Prostate gland (tissue), 2 donors: ENCODE measurements around the gene ZNF57. TPM values are rescaled to one million over a fixed set of nuclear protein-coding genes. Genes with fewer than 3 reads are reported as not detected.
"Not testable (repeated sequence)": the region's sequence is repeated elsewhere in the genome, so short reads cannot be mapped to it uniquely, and the experiment has no call there.

Experiments used
- DNase-seq: peaks from one replicate; pipeline ENCODE4 v3.0.0-alpha.2; 2019; ENCODE audit warnings: low spot score
- H3K27ac ChIP-seq, 2 donors: fragments of 200-600 bp; sonication (generic); 2 replicates each; pipeline ENCODE4 v1.5.1; 2017 to 2019
- H3K27me3 ChIP-seq: fragments of 200-600 bp; sonication (generic); replicated peaks from 2 replicates; pipeline ENCODE4 v1.5.1; 2019; ENCODE audit not compliant: insufficient read depth
- H3K36me3 ChIP-seq, 2 donors: fragments of 200-600 bp; sonication (generic); 1 replicate in 1 of 2; 2 replicates in 1 of 2; pipeline versions ENCODE4 v1.5.1 to v1.8.1; 2017 to 2019
- H3K4me1 ChIP-seq: fragments of 200-600 bp; sonication (generic); replicated peaks from 2 replicates; pipeline ENCODE4 v1.5.1; 2019
- H3K4me3 ChIP-seq, 2 donors: fragments of 200-600 bp; sonication (generic); 2 replicates each; pipeline ENCODE4 v1.5.1; 2017 to 2019
- H3K9me3 ChIP-seq: fragments of 200-600 bp; sonication (generic); 2 replicates; pipeline ENCODE4 v1.5.1; 2017
- CTCF ChIP-seq, 4 experiments: fragments of 200-600 bp in 2 of 4; fragments of 450-650 bp in 2 of 4; sonication (generic) in 2 of 4; IDR thresholded peaks; 1 replicate in 3 of 4; 2 replicates in 1 of 4; pipeline ENCODE4 v1.5.1; 2016 to 2019; ENCODE audit warnings: antibody characterized with exemption in 4 of 4, mild to moderate bottlenecking in 2 of 4, moderate library complexity in 2 of 4
- POLR2A ChIP-seq: fragments of 450-650 bp; IDR thresholded peaks from one replicate; pipeline ENCODE4 v1.6.1; 2016; ENCODE audit warnings: antibody characterized with exemption, mild to moderate bottlenecking
- POLR2AphosphoS5 ChIP-seq: sonication (generic); formaldehyde crosslinking; IDR thresholded peaks from one replicate; pipeline ENCODE4 v1.6.1; 2017; ENCODE audit warnings: antibody characterized with exemption
- WGBS: methylation state at CpG from one replicate; pipeline ENCODE4 v1.1.5; 2018; 5-methylcytosine and 5-hydroxymethylcytosine counted together
- intact Hi-C: fragments of 100-400 bp; cut with DNase I; formaldehyde crosslinking; loops from one replicate; pipeline ENCODE4 v1.14.2; 2022
- total RNA-seq, 2 donors: library from RNA; depleted of rRNA; stranded (reverse); fragments of >200 nt; gene quantifications; one replicate each; pipeline ENCODE4 v1.1.0, GENCODE V29; 2016

The ZNF57 gene
- total RNA-seq, 2 donors from 2014 or later, result 4.8 to 10.7 TPM

DNA sequence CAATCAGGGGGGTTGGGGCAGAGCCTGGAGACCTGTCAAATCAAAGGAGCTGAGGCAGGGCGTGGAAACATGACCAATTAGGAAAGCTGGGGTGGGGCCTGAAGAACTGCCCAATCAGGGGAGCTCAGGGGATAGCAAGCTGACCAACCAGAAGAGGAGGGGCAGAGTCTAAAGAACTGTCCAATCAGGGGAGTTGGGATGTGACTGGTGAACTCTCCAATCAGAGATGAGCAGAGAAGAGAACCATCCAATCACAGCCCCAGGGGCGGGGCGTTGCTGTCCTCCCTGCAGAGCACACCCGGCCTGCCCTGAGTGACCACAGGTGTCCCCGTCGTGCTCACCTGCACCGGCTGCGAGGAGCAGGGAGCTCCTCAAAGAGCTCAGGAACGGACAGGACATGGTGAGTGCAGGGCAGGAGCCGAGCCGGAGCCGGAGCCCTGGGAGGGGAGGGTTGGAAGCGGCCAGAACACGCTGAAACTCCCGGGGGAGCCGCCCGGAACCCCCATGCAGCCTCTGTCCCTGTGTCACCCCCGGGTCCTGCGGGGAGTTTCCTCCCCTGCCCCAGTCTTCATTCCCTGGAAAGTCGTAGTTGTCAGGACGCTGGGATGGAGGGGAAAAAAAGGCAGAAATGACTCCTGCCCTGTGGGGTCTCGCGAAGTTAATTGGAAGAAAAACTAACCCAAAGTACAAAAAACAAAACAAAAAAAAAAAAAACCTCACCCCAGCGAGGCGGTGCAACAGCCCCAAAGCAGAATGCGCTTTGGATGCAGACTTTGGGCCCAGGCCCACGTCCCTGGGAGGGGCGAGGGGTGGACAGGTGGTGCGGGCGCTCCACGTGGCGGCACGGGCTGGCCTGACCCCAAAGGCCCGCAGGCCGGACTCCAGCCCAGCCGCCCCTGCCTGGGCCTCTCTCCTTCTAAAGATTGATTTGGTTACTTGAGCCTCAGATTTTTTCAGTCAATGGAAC, 33.4 kb upstream of the ZNF57 start, which contains the start of gene ZNF556:
Gene ZNF556 (plus strand): TSS at position 311 of the 967 bp plus-strand sequence. CDS start 87 bp downstream, at position 398.
- H3K27me3 ChIP-seq, result no peaks in the 10 kb centered on the region
- H3K27ac ChIP-seq, result no peak within 1 kb of the TSS
- 82% methylated on average over 34 of the region's 36 CpGs for WGBS
- H3K4me3 ChIP-seq, result no peak within 1 kb of the TSS
- intact Hi-C loops, result no loop called here
- H3K4me1 ChIP-seq, result no peaks in the 10 kb centered on the region
- no peak for DNase-seq
- no peaks in the 10 kb centered on the region for H3K9me3 ChIP-seq
- TF ChIP-seq POLR2A (no peak), CTCF (IDR thresholded peaks at IDR 0.05) (no peak), POLR2AphosphoS5 (no peak)
- H3K36me3 ChIP-seq, result no peaks in the 10 kb centered on the region

- Histone ChIP-seq H3K9me3 (no peaks in the 10 kb centered on the region), H3K27me3 (no peaks in the 10 kb centered on the region), H3K27ac (no peak overlapping the region), H3K36me3 (no peaks in the 10 kb centered on the region), H3K4me3 (no peak overlapping the region), H3K4me1 (no peaks in the 10 kb centered on the region)
- intact Hi-C loops, result no loop called here
- TF ChIP-seq POLR2A, result no peak
- TF ChIP-seq POLR2AphosphoS5, result no peak
- TF ChIP-seq CTCF (IDR thresholded peaks at IDR 0.05), result no peak
- WGBS, result 90% methylated on average over 10 of the region's 10 CpGs
- DNase-seq, result no peak
Observed at GRCh38 chr19:2869618-2870017, 31.1 kb upstream of the ZNF57 start.

GRCh38 chr19:2872175-2872574, 28.6 kb upstream of the ZNF57 start:
- H3K27me3 ChIP-seq, H3K27ac ChIP-seq, H3K36me3 ChIP-seq, H3K4me1 ChIP-seq, intact Hi-C loops, H3K4me3 ChIP-seq, H3K9me3 ChIP-seq, DNase-seq: not testable (repeated sequence)
- TF ChIP-seq CTCF (IDR thresholded peaks at IDR 0.05), result peak in 1 of 4 experiments; percentile 42
- WGBS, result 14% methylated on average over 11 of the region's 11 CpGs

DNA sequence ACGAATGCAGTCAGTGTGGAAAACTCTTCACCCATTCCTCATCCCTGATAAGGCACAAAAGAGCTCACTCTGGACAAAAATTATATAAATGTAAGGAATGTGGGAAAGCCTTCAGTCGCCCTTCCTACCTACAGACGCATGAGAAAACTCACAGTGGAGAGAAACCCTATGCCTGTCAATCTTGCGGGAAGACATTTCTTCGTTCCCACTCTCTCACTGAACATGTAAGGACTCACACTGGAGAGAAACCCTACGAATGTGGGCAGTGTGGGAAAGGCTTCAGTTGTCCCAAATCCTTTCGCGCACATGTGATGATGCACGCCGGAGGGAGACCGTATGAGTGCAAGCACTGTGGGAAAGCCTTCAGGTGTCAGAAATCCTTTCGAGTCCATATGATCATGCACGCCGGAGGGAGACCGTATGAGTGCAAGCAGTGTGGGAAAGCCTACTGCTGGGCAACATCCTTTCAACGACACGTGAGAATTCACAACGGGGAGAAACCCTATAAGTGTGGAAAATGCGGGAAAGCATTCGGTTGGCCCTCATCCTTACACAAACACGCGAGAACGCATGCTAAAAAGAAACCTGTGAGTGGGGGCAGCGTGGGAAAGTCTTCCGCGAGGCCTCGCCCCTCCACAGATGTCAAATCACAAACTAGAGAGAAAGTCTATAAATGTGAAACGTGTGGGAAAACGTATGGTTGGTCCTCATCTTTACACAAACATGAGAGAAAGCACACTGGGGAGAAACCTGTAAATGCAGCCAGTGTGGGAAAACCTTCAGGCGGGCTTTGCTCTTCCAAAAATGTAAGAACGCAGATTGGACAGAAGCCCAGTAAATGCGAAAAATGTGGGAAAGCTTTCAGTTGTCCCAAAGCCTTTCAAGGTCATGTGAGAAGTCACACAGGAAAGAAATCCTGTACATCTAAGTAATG, 23.1 kb upstream of the ZNF57 start:
- WGBS, result 92% methylated on average over 32 of the region's 32 CpGs
- H3K27me3 ChIP-seq, result no peaks in the 10 kb centered on the region
- H3K9me3 ChIP-seq, result no peaks in the 10 kb centered on the region
- no peaks in the 10 kb centered on the region for H3K36me3 ChIP-seq
- DNase-seq, result no peak
- H3K4me3 ChIP-seq, result no peak overlapping the region
- H3K27ac ChIP-seq, result no peak overlapping the region
- no peaks in the 10 kb centered on the region for H3K4me1 ChIP-seq
- intact Hi-C loops, result no loop called here
- no peak for TF ChIP-seq CTCF (IDR thresholded peaks at IDR 0.05)
- no peak for TF ChIP-seq POLR2AphosphoS5
- no peak for TF ChIP-seq POLR2A
